WTC11 (cell line): ENCODE data around the gene UGT1A3. TPM values are rescaled to one million over a fixed set of nuclear protein-coding genes. Genes with fewer than 3 reads are reported as not detected.

Experiments used
- ATAC-seq: fragments of 200-7000 bp; cut with Tn5 transposase; 2 replicates; pipeline ENCODE4 v1.10.0; 2021; ENCODE audit warnings: mild to moderate bottlenecking, moderate library complexity
- CTCF ChIA-PET: fragments of 300-600 bp; sonication (Branson Sonifier 250); formaldehyde crosslinking; loops from one replicate; lab custom pipeline; 2021; ENCODE audit warnings: antibody characterized with exemption; lab: Charles Lee
- POLR2A ChIA-PET: fragments of 350-600 bp; sonication (Branson Sonifier 250); formaldehyde crosslinking; loops from one replicate; lab custom pipeline; 2021; ENCODE audit warnings: antibody characterized with exemption; lab: Charles Lee
- DNase-seq: peaks from one replicate; pipeline ENCODE4 v3.0.0; 2021; ENCODE audit warnings: low spot score
- H3K27ac Mint-ChIP-seq: 2 replicates; pipeline ENCODE4 v1.8.0; 2021; ENCODE audit warnings: mixed read lengths
- H3K27me3 Mint-ChIP-seq: 2 replicates; pipeline ENCODE4 v1.8.0; 2021; ENCODE audit warnings: low read depth, mild to moderate bottlenecking, moderate library complexity, mixed read lengths
- H3K36me3 Mint-ChIP-seq: 2 replicates; pipeline ENCODE4 v1.8.0; 2021; ENCODE audit warnings: mixed read lengths
- H3K4me1 Mint-ChIP-seq: 2 replicates; pipeline ENCODE4 v1.8.0; 2022; ENCODE audit warnings: mixed read lengths
- H3K4me3 Mint-ChIP-seq: 2 replicates; pipeline ENCODE4 v1.8.0; 2021; ENCODE audit warnings: mild to moderate bottlenecking, moderate library complexity, mixed read lengths
- H3K9me3 Mint-ChIP-seq: 2 replicates; pipeline ENCODE4 v1.8.0; 2021; ENCODE audit warnings: mixed read lengths
- CREM ChIP-seq: sonication (generic); formaldehyde crosslinking; IDR thresholded peaks from 2 replicates; pipeline ENCODE4 v1.8.1; 2022; ENCODE audit warnings: mild to moderate bottlenecking, missing genetic modification reagents, moderate library complexity
- ESRRA ChIP-seq: sonication (generic); formaldehyde crosslinking; IDR thresholded peaks from 2 replicates; pipeline ENCODE4 v1.8.1; 2022; ENCODE audit warnings: mild to moderate bottlenecking, missing genetic modification reagents, borderline replicate concordance
- FOXK1 ChIP-seq: sonication (generic); formaldehyde crosslinking; IDR thresholded peaks from 2 replicates; pipeline ENCODE4 v1.8.0; 2022; ENCODE audit warnings: mild to moderate bottlenecking, moderate library complexity, missing genetic modification reagents
- GABPB1 ChIP-seq: sonication (generic); formaldehyde crosslinking; IDR thresholded peaks from 2 replicates; pipeline ENCODE4 v1.8.1; 2023; ENCODE audit warnings: mild to moderate bottlenecking, missing genetic modification reagents
- JUN ChIP-seq: sonication (generic); formaldehyde crosslinking; IDR thresholded peaks from 2 replicates; pipeline ENCODE4 v1.8.0; 2023; ENCODE audit warnings: mild to moderate bottlenecking, missing genetic modification reagents
- MXD4 ChIP-seq: fragments of 250-450 bp; sonication (Bioruptor Pico); IDR thresholded peaks from 2 replicates; pipeline ENCODE4 v1.8.0; 2021; ENCODE audit warnings: mild to moderate bottlenecking, moderate library complexity, borderline replicate concordance
- NFATC4 ChIP-seq: fragments of 250-450 bp; sonication (Bioruptor Pico); IDR thresholded peaks from 2 replicates; pipeline ENCODE4 v1.9.0; 2021; ENCODE audit warnings: mild to moderate bottlenecking
- SOX15 ChIP-seq: fragments of 250-450 bp; sonication (Bioruptor Pico); IDR thresholded peaks from 2 replicates; pipeline ENCODE4 v1.9.0; 2021; ENCODE audit warnings: mild to moderate bottlenecking
- TP53 ChIP-seq: sonication (generic); formaldehyde crosslinking; IDR thresholded peaks from 2 replicates; pipeline ENCODE4 v1.8.1; 2023; ENCODE audit warnings: mild to moderate bottlenecking, missing genetic modification reagents
- ZNF263 ChIP-seq: sonication (generic); formaldehyde crosslinking; IDR thresholded peaks from 2 replicates; pipeline ENCODE4 v1.8.1; 2022; ENCODE audit warnings: low read depth, mild to moderate bottlenecking, moderate library complexity, missing genetic modification reagents
- ZNF317 ChIP-seq: sonication (generic); formaldehyde crosslinking; IDR thresholded peaks from 2 replicates; pipeline ENCODE4 v1.8.1; 2023; ENCODE audit warnings: low read depth, mild to moderate bottlenecking, moderate library complexity, missing genetic modification reagents, borderline replicate concordance
- ZNF423 ChIP-seq: fragments of 250-450 bp; sonication (Bioruptor Pico); IDR thresholded peaks from 2 replicates; pipeline ENCODE4 v2.1.2; 2022; ENCODE audit warnings: mild to moderate bottlenecking, moderate library complexity
- ZNF671 ChIP-seq: fragments of 250-450 bp; sonication (Bioruptor Pico); IDR thresholded peaks from 2 replicates; pipeline ENCODE4 v1.8.0; 2021; ENCODE audit warnings: mild to moderate bottlenecking
- total RNA-seq: library from RNA; stranded (reverse); gene quantifications from 3 replicates; pipeline ENCODE4 v1.2.3, GENCODE V29; 2021
- TF ChIP-seq, protein P1 (sequence below): sonication (generic); formaldehyde crosslinking; IDR thresholded peaks from 2 replicates; pipeline ENCODE4 v1.8.1; 2023; ENCODE audit warnings: mild to moderate bottlenecking, missing genetic modification reagents
- TF ChIP-seq, protein P2 (sequence below): sonication (generic); formaldehyde crosslinking; IDR thresholded peaks from 2 replicates; pipeline ENCODE4 v1.8.1; 2022; ENCODE audit warnings: mild to moderate bottlenecking, moderate library complexity, missing genetic modification reagents
- TF ChIP-seq, protein P3 (sequence below): sonication (generic); formaldehyde crosslinking; conservative IDR thresholded peaks from 2 replicates; pipeline ENCODE4 v1.8.1; 2023; ENCODE audit warnings: mild to moderate bottlenecking, low read depth, missing genetic modification reagents, moderate library complexity
- TF ChIP-seq, protein P4 (sequence below): sonication (generic); formaldehyde crosslinking; IDR thresholded peaks from 2 replicates; pipeline ENCODE4 v1.8.1; 2023; ENCODE audit warnings: mild to moderate bottlenecking, missing genetic modification reagents, borderline replicate concordance
- TF ChIP-seq, protein P5 (sequence below): fragments of 250-450 bp; sonication (Bioruptor Pico); conservative IDR thresholded peaks from 2 replicates; pipeline ENCODE4 v1.9.0; 2021; ENCODE audit warnings: mild to moderate bottlenecking

Gene UGT1A3
- total RNA-seq, 1 experiment from 2014 or later = not detected

DNA sequence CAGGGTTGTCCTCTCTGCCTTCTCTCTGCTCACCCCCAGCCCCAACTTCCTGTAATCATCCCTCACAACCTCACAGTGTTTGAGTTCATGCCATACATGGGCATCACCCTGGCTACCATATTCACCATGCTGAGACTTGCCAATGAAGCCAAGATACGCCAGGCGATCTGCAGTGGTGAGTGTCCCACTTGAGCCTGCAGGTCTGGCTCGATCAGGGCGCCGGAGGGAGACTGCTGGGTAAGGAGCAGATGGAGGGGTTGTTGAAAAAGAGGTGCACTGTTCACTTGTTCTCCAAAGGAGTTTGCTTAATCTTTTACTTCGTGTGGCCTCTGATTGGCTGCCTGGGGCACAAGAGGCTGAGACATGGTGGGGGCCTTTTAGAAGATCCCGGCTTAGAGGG lies 63.9 kb downstream of the UGT1A3 start:
- ATAC-seq = no peak
- H3K4me3 Mint-ChIP-seq = no peak overlapping the region
- H3K36me3 Mint-ChIP-seq = no peaks in the 10 kb centered on the region
- H3K27me3 Mint-ChIP-seq = no peaks in the 10 kb centered on the region; the same call in 1 of the 2 replicates
- ChIA-PET CTCF (no interaction called here), POLR2A (no interaction called here)
- TF ChIP-seq FOXK1 (CRISPR knock-in tag) (no peak), ESRRA (no peak), JUN (CRISPR knock-in tag) (no peak), NFATC4 (CRISPR knock-in tag) (no peak), ZNF317 (no peak)
- TF ChIP-seq, protein P1, sequence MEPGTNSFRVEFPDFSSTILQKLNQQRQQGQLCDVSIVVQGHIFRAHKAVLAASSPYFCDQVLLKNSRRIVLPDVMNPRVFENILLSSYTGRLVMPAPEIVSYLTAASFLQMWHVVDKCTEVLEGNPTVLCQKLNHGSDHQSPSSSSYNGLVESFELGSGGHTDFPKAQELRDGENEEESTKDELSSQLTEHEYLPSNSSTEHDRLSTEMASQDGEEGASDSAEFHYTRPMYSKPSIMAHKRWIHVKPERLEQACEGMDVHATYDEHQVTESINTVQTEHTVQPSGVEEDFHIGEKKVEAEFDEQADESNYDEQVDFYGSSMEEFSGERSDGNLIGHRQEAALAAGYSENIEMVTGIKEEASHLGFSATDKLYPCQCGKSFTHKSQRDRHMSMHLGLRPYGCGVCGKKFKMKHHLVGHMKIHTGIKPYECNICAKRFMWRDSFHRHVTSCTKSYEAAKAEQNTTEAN (CRISPR knock-in tag) = no peak
- TF ChIP-seq, protein P2, sequence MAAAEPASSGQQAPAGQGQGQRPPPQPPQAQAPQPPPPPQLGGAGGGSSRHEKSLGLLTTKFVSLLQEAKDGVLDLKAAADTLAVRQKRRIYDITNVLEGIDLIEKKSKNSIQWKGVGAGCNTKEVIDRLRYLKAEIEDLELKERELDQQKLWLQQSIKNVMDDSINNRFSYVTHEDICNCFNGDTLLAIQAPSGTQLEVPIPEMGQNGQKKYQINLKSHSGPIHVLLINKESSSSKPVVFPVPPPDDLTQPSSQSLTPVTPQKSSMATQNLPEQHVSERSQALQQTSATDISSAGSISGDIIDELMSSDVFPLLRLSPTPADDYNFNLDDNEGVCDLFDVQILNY = no peak
- no peak overlapping the region for H3K27ac Mint-ChIP-seq
- no peaks in the 10 kb centered on the region for H3K4me1 Mint-ChIP-seq
- H3K9me3 Mint-ChIP-seq = peaks cover 6% of the 10 kb centered on the region
- no peak for DNase-seq

DNA sequence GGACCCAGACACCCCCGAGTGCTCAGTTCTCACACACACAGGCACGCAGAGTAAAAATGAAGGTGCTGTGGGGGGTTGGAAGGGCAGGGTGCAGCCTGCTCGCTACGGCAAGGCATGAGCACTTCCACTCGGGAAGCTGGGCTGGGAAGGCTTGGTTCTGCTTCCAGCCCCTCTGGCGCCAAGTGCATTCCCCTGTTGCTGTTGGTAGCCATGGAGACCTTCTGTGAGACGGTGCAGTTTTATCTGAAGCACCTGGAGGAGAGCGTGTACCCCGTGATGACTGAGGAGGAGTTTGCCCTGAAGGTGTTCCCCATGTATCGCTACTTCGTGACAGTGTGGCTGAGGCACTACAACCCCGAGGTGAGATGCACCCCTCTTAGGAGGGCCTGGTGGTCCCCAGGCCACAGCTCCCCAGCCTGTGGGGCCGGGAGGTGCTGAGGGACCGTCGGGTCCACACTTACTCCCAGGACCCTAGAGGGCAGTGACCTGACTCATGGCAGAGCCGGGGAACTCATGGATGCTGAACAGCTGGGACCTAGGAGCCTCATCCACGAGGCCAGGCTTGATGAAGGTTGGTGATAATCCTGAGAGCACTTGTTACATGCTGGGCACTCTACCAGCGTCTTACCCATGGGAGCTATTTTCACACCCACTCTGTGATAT lies 64.8 kb downstream of the UGT1A3 start:
- H3K36me3 Mint-ChIP-seq = no peaks in the 10 kb centered on the region
- no peak for ATAC-seq
- H3K9me3 Mint-ChIP-seq = peaks cover 6% of the 10 kb centered on the region
- TF ChIP-seq, protein P3, sequence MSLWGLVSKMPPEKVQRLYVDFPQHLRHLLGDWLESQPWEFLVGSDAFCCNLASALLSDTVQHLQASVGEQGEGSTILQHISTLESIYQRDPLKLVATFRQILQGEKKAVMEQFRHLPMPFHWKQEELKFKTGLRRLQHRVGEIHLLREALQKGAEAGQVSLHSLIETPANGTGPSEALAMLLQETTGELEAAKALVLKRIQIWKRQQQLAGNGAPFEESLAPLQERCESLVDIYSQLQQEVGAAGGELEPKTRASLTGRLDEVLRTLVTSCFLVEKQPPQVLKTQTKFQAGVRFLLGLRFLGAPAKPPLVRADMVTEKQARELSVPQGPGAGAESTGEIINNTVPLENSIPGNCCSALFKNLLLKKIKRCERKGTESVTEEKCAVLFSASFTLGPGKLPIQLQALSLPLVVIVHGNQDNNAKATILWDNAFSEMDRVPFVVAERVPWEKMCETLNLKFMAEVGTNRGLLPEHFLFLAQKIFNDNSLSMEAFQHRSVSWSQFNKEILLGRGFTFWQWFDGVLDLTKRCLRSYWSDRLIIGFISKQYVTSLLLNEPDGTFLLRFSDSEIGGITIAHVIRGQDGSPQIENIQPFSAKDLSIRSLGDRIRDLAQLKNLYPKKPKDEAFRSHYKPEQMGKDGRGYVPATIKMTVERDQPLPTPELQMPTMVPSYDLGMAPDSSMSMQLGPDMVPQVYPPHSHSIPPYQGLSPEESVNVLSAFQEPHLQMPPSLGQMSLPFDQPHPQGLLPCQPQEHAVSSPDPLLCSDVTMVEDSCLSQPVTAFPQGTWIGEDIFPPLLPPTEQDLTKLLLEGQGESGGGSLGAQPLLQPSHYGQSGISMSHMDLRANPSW (CRISPR knock-in tag) = no peak
- TF ChIP-seq ZNF423 (CRISPR knock-in tag) = no peak
- TF ChIP-seq, all 79 proteins: peak for 0
- POLR2A ChIA-PET = no interaction called here
- DNase-seq = no peak
- CTCF ChIA-PET = no interaction called here
- Mint-ChIP-seq H3K27me3 (no peaks in the 10 kb centered on the region; the same call in 1 of the 2 replicates), H3K4me1 (no peaks in the 10 kb centered on the region), H3K27ac (no peak overlapping the region), H3K4me3 (no peak overlapping the region)

DNA sequence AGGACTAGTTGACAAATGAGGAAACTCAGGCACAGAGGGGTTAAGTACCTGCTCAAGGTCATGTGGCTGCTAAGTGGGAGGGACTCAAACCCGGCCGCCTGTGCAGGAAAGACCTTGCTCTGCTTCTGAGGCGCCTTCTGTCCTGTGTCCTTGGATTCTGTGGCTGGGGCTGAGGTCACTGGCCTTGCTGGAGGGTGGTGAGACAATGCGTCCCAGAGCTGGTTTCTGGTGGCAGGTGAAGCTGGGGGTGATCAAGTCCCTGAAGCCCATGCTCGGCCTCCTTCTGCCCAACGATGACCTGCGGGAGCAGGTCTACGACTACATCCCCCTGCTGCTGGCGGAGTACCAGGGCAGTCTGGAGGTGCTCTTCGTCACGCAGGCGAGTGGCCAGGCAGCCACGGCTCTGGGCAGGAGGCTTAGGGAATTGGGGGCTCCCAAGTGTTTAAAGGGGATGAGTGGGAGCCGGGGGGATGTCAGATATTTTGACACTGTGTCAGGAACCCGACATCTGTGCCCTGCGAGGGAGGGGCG lies 65.4 kb downstream of the UGT1A3 start:
- ChIA-PET POLR2A (no interaction called here), CTCF (no interaction called here)
- Mint-ChIP-seq H3K27ac (no peak overlapping the region), H3K4me1 (no peaks in the 10 kb centered on the region), H3K27me3 (no peaks in the 10 kb centered on the region; the same call in 1 of the 2 replicates), H3K9me3 (peaks cover 2% of the 10 kb centered on the region), H3K36me3 (no peaks in the 10 kb centered on the region), H3K4me3 (no peak overlapping the region)
- DNase-seq (no peak), ATAC-seq (no peak)
- TF ChIP-seq ZNF317 (no peak), GABPB1 (no peak), CREM (CRISPR knock-in tag) (no peak), SOX15 (no peak), ZNF263 (CRISPR knock-in tag) (no peak), ZNF671 (CRISPR knock-in tag) (no peak), MXD4 (CRISPR knock-in tag) (no peak), TP53 (CRISPR knock-in tag) (no peak)
- TF ChIP-seq, protein P4, sequence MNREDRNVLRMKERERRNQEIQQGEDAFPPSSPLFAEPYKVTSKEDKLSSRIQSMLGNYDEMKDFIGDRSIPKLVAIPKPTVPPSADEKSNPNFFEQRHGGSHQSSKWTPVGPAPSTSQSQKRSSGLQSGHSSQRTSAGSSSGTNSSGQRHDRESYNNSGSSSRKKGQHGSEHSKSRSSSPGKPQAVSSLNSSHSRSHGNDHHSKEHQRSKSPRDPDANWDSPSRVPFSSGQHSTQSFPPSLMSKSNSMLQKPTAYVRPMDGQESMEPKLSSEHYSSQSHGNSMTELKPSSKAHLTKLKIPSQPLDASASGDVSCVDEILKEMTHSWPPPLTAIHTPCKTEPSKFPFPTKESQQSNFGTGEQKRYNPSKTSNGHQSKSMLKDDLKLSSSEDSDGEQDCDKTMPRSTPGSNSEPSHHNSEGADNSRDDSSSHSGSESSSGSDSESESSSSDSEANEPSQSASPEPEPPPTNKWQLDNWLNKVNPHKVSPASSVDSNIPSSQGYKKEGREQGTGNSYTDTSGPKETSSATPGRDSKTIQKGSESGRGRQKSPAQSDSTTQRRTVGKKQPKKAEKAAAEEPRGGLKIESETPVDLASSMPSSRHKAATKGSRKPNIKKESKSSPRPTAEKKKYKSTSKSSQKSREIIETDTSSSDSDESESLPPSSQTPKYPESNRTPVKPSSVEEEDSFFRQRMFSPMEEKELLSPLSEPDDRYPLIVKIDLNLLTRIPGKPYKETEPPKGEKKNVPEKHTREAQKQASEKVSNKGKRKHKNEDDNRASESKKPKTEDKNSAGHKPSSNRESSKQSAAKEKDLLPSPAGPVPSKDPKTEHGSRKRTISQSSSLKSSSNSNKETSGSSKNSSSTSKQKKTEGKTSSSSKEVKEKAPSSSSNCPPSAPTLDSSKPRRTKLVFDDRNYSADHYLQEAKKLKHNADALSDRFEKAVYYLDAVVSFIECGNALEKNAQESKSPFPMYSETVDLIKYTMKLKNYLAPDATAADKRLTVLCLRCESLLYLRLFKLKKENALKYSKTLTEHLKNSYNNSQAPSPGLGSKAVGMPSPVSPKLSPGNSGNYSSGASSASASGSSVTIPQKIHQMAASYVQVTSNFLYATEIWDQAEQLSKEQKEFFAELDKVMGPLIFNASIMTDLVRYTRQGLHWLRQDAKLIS = no peak
- TF ChIP-seq, protein P5, sequence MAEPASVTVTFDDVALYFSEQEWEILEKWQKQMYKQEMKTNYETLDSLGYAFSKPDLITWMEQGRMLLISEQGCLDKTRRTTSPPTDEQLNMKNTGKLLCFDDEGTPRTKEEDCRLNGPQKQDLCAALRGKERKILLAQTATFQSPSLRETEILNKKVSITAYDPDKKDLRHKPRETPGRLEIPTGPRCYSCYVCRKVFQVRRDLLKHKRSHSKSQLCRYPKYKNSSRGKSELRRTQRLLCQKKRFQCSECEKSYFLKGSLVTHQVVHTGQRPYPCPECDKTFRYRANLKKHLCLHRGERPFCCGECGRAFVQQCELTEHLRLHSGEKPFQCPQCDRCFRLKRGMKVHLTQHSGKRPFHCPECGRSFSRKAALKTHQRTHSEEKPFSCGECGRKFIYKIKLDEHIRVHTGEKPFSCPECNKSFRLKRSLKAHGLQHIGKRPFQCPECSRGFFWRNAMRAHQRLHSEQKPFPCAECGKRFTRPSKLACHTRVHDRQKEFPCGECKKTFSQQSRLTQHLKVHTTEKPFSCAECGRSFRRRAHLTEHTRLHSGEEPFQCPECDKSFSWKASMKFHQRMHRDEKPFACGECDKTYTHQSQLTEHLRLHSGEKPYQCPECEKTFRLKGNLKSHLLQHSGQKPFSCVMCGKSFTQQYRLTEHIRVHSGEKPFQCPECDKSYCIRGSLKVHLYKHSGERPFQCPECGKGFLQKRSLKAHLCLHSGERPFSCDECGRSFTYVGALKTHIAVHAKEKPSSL (CRISPR knock-in tag) = no peak
- TF ChIP-seq, protein P3 (CRISPR knock-in tag) = no peak
